Activated CD4-positive, alpha-beta T cell treated with anti-CD3 and anti-CD28 coated beads, Interleukin-2, amount 50 U/mL, for 24 hours (primary cell): ENCODE data around the gene PTPRN2.
"Not testable (repeated sequence)": the region's sequence is repeated elsewhere in the genome, so short reads cannot be mapped to it uniquely, and the experiment has no call there.

ENCODE experiments used
- DNase-seq, 2 donors: peaks; one replicate each; pipeline ENCODE4 v3.0.0-alpha.2; 2020; ENCODE audit warnings: low read depth in 1 of 2, low spot score in 1 of 2

PTPRN2 gene

DNA sequence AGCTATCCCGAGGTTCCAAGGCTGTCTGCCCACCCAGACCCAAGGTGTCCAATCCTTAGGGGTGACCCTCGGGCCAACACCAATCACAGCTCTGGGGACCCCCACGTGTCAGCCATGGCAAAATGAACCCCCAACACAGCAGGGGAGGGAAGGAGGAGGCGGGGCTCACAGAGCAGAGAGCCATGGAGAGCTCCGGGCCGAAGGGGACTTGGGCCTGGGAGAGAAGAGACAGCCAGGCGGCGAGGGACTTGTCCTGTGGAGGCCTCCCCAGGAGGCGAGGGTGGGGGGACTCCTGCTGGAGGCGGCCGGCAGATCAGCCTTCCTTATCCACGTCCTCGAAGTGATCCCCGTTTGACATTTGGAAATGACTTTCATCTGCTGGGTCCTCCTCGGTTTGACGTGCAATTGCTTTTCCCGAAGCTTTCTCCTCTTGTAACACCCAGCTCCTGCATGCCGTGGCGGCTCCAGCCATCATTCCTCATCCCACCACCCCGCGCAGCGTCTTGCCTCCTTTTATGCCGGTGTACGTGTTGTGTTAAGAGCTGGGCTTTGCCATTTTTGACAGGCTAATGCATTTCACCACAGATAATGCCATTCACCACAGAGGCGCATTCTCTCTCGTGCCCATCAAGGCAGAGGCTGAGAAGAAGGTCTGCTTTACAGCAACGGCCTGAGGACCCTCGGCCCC is 913.5 kb downstream of the PTPRN2 start:
- no peak for DNase-seq

DNA sequence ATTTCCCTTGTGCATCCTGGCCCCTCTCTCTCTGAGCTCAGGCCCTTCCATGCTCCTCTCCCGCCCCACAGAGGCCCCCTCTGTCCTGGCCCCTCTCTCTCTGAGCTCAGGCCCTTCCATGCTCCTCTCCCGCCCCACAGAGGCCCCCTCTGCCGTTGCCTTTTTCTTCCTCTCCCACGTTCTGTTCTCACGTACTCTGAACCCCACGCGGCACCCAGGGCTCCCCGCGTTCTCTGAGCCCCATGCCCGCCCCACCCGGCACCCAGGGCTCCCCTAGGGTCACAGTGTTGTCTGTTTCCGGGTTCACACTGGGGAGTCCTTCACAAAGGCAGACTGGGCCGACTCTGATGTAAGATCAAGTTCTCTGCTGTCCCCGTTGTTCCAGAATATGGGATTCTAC is 914.0 kb downstream of the PTPRN2 start:
- no peak for DNase-seq

DNA sequence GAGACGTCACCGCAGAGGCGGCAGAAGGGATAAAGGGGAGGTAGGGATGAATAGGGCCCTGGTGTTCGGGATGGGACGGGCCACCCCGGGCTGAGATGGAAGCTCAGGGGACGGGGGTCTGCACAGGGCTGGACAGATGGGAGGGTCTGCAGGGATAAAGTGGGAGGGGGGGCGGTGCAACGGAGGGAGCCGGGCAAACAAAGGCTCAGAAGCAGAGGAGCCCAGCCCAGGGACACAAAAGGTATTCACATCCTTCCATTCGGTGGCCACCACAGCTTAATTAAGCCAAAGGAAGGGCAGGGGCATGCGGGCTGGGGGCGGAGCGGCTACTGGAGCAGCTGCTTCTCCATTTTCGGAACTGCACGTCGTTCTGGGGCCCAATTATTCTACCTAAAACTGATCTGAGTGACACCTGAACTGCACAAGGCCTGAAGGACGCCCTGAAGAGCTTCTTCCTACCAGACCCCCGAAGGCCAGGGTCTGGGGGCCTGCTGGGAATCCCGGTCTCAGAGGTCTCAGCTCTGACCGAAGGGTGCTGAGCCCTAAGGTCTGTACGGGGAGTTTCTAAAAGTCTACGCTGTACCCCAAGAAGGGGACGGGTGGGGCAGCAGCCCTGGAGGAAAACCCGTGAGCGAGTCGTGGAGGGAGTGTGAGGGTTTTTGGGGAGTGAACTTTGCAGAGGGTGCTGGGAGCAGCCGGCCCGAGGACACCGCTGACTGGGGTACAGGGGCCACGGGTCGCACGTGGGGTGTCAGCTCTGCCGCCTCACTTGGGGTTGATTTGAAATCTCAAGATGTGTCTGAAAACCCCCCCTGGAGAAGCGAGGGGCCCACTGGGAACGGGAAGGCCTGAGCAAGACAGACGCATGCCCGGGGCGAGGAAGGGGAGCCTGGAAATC is 916.0 kb downstream of the PTPRN2 start:
- no peak for DNase-seq

DNA sequence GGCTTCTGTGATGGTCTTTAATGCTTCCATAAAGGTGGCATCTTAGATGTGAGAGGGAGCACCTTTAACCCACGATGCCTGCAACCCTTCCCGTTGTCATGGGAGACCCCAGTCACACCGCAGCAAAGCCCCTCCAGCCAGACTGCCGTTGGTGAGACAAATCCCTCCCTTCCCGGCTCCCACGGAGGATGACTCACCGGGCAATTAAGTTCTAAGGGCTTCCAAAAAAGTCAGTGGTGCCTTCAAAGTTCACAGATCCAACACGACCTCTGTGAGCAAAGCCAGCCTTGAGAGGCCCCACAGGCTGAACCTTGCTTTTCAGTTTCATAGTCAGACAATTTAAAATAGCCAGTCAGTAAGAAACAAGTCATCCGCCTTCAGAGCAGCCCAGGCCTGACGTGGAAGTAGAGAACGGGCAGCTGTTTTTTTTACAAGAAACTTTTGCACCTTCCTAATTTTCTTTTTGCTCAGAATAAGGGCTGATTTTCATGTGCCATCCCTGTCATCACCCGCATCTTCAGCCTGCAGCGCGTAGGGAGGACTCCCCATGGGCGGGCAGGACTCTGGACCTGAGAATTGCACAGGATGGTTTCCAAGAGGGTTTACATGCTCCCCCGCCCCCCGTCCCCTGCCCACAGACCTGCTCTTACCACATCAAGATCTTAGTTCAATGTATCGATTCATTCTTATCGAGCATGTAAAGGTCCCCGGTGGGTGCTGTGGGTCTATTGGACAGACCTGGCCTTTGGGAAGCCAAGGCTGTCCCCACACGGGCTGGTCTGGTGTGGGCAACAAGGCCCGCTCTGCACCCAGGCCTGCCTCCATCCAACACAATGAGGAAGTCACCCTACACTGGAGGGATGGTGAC is 916.9 kb downstream of the PTPRN2 start:
- no peak for DNase-seq

DNA sequence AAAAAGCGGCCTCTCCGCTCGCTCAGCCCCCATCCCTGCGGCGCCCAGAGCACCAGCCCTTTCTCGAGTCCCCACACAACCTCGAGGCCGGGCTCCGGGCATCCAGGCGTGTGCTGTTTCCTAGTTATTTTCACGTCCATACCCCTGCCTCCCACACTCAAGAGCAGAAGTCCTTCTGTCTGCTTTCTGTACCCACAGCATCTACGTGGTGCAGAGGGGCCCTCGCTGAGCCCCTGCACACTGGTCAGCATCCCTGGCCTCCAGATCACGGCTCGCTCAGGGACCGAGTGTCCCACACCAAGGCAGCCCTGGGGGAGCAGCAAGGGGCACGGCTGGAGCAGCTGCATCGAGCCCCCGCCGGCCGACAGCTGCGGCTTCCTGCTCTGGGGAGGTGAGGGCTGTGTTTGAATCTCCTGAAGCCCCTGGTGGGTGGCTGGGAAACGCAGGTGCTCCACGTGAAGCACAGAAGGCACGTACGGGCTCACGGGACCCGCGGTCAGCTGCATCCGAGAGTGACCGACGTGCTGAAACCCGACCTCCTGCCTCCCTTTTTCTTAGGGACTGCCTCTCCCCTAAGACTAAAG is 917.8 kb downstream of the PTPRN2 start:
- no peak for DNase-seq

DNA sequence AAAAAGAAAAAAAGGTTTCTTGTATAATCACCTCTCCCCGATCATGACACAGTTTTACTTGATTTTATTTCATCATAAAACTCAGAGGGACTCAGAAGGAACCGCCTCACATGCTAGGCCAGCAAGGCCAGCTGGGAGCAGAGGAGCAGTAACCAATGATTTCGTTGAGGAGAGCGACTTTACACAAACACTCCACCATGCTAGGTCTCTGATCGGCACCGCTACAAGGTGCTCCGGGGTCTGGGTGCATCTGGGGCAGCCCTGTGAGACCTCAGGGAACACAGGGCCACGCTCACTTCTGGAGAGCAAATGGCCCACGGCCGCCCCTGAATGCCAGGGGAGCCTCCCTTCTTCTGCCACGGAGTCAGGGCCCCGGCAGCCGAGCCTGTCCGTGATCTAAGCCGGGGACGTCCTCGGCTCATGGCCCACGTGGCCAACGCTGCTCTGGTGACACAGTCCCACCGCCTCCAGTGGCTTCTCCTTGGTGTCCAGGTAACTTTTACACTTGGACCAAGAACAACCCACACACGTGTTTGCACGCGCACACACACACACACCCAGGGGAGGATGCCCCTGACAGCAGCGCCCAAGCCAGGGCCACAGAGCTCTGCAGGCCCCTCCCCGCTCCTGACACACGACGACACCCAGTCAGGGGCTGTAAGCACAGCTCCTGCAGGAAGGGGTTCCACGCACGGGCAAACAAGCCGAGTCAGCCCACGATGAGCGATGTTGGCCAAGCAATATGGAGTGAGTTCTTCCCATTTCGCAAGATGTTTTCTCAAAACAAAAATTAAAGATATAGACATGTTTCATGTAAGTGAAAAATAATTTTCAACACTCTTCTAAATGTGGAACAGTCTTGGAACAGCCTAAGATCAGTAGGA is 918.5 kb downstream of the PTPRN2 start:
- no peak for DNase-seq

DNA sequence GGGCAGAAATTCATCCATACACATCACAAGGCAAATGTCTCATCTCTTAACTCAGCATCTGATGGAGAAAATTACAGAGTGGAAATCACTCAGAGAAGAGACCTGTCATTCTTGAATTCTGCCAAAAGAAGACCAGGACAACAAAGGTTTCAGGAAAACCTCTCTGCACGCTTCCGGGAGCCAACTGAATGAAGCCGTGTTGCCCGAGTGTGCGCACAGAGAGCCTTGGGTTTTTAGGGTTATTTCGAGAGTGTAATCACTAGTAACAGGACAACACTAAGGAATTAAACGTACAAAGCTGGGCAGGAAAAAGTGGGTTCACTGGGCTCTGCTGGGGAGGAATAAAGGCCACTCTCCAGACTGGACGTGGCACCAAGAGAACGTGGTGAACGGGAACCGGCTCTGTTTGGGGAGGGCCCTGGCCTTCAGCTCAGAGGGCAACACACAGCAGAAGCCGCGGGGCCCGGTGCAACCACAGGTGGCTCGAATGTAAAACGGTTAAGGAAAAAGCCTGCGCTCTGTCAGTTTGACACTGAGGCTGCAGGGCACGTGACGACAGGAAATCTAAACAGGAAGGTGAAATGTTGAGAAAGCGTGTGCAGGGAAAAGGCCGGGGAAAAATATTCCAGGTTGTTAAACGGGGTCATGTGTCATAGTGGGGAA is 919.3 kb downstream of the PTPRN2 start:
- no peak for DNase-seq

DNA sequence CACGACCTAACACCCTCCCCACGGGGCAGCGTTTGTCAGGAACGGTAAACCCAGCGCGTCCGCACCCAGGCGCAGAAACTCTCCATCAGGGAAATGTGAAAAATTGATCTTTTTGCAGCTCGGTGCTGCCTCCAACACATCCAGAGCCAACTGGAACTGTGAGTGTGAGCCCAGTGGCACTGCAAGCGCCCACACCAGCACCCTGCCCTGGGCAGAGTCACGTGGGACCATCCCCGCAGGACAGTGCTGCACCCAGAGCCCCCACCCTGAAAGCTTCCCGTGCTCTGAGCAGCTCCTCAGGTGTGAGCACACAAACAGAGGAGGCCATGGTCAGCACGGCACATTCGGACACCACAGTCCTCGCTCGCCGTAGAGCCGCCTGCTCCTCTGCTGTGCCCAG is 919.9 kb downstream of the PTPRN2 start:
- DNase-seq: no peak

DNA sequence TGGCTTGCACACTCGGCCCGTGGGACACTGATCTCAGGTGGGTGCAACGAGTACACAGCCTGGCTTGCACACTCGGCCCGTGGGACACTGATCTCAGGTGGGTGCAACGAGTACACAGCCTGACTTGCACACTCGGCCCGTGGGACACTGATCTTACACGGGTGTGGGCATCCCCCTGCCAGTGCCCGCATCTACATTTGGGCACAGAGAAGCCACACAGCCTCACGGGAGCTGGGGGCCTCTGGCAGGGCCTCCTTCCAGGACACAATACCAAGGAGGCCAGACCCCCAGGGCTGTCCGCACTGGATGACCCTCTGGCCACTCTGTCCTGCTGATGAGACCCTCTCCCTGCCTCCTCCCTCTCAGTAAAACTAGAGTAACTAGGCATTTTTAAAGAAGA is 920.4 kb downstream of the PTPRN2 start:
- no peak for DNase-seq

DNA sequence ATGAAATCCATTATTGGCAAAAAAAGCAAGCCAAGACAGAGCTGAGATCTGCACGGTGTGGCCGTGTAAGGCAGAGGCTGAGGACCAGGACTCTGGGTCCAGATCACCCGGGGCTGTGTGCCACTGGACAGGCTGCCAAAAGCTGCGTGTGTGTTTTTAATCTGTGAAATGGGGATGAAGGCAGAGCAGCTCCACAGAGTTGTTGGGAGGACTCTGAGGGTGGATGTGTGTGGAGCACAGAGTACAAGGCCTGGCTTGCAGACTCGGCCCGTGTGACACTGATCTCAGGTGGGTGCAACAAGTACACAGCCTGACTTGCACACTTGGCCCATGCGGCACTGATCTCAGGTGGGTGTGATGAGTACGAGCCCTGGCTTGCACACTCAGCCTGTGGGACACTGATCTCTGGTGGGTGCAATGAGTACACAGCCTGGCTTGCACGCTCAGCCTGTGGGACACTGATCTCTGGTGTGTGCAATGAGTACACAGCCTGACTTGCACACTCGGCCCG is 921.0 kb downstream of the PTPRN2 start:
- no peak for DNase-seq

DNA sequence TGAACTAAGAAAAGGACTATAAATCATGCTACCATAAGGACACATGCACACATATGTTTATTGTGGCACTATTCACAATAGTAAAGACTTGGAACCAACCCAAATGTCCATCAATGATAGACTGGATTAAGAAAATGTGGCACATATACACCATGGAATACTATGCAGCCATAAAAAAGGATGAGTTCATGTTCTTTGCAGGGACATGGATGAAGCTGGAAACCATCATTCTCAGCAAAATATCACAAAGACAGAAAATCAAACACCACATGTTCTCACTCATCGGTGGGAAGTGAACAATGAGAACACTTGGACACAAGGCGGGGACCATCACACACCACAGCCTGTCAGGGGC is 922.0 kb downstream of the PTPRN2 start:
- not testable (repeated sequence) for DNase-seq

DNA sequence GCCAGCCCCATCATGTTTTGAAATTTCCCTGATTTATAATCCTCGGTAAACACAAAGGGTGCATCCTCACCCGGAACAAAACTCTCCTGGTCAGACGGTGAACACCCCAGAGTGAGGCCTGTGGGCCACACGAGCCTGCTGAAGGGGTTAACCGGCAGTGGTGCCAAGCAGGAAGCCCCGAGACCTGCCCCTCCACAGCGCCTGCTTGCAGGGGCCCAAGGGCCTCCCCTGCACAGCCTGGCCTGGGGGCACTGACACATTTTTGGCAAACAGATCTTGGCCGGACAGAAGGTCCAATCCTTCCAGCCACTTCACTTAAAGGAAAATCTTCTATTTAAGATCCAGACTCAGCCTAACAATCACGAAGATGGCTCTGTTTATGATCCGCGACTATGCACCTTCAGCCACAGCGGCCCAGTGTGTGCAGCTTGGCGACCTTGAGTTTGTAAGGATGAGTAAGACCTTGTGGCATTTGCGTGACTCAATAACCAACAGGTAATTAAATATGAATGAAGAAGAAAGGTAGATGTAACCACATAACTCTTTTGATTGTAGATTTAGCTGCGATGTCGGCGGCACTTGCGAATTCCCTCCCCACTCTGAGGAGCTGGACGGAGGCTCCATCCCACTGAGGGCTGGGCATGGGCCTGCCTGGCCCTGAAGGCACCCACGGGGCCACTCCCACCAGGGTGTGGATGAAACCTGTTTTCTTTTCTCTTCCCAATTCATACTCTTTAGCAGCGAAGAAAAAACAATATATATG is 922.6 kb downstream of the PTPRN2 start:
- no peak for DNase-seq

DNA sequence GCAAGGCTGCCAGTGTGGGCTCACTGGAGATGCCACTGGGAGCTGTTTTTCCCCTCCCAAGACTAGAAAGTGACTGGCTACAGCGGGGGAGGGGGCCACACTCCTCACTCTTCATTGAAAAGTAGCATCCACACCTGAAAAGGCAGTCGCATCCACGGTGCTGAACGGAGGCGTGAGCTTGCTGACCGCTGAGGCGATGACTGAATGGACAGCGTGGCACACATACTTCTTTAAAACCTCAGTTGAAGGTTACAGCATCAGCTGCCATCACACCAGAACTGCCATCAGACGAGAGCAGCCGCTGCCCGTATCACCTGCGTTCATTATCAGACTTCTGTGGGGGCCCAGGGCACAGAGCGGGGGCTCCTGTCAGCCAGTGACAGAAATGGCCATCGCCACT is 923.6 kb downstream of the PTPRN2 start:
- no peak for DNase-seq

DNA sequence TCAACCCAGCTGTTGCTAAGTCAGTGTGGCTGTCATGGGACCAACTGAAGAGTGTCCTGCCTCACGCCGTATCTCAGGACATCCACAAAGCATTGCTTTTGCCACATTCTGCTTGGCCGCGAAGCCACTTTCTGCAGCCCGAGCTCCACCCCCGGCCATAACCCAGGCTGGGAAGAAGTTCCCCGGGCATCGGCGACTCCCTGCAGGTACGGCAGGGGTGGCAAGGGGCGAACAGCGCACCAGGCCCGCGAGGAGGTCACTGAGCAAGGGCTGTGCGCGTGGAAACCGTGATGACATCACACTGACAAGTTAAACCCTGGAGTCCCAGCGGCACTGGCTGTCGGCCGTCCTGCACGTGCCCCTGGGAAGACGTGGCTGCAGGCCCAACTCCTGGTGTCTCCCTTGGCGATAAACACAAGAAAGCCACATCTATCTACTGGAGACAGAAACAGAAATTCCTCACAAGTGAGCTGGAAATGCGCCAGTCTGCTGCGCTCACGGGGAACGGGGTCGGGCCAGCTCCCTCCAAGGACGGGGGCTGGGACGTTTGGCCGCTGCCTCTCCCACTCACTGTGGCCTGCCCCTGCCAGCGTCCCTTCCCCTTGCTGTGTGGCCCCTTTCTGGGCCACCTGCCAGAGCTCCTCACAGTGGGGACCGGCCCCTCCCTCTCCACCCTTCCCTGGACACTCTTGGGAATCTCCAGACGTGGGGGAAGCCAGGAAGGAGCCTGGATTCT is 924.5 kb downstream of the PTPRN2 start:
- no peak for DNase-seq

DNA sequence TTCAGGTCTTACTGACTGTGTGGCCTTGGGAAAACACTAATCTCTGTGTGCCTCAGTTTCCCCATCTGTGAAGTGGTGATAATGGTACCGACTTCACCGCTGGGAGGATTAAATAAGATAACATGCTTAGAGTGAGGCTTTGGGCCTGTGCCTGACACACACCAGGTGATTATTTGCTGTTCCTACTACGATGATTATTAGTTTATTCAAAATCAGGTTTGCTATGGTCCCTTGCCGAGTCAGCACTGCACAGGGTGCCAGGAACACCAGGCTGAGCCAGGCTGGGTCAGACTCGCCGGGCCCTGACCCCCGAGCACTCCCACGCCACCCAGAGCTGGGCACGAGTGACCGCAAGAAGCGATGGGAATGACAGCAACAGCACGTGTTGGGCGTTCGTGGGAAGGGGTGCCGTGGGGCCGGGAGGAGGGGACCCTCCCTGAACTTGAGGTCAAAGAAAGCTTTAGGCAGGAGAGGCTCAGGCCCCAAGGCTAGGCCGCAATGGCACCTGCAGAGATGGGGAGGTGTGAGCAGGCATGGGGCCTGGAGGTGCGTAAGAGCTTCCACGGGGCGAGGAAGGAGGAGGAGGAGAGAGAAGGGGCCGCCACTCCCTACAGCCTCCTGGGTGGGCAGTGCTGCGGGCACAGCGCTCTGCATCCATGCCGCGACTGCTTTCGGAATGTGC is 925.4 kb downstream of the PTPRN2 start:
- no peak for DNase-seq

DNA sequence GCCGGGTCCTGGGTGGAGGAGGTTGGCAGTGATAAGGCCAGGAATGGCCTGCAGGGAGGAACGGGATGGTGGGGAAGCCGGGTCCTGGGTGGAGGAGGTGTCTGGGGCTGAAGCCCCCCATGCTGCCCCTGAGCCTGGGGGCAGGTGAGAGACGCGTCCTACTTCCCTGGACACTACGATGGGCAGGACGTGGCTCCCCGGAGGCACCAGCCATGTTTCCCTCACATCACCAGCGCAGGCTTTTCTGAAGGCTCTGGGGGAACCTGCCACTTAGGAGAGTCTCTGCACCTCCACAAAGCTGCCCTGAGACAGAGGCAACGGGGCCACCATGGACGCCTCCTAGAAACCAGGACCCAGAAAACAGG is 926.0 kb downstream of the PTPRN2 start:
- DNase-seq: no peak

DNA sequence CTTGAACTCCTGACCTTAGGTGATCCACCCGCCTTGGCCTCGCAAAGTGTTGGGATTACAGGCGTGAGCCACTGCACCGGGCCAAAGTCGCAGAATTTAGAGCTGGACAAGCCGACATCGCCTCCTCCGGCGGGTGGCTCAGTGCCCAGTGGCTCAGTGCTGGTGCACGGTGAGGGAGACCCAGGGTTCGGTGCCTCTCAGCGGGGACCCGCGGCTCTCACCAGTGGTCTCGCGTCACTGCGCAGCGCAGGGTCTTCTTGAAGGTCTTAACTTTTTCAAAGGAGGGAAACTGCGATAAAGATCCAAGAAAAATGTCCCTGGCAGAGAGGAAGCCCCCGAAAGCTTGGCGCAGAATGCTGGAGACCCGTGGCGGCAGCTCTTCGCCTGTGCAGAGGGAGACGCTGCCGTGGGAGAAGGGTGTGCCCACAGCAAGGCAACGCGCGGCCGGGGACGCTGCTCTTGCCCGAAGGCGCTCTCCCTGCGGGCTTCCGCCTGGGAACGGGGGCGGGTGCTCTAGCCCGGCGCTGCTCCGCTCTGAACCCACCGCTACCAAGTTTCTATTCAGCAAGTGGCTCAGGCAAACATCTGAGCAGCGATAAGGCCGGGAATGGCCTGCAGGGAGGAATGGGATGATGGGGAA is 926.5 kb downstream of the PTPRN2 start:
- DNase-seq: no peak
